Ureter (tissue), 1 donor: ENCODE data around the gene RARB. TPM values are rescaled to one million over a fixed set of nuclear protein-coding genes. Genes with fewer than 3 reads are reported as not detected.

Experiments
- DNase-seq: peaks from one replicate; pipeline ENCODE4 v3.0.0-alpha.2; 2020; ENCODE audit warnings: low spot score
- total RNA-seq: library from RNA; stranded (reverse); gene quantifications from one replicate; pipeline ENCODE4 v1.2.4, GENCODE V29; 2023
- donor health status: DM: yes; HTN: yes; CAD: no.

Gene RARB
- total RNA-seq, 1 donor from 2014 or later, result 14.0 TPM

DNA sequence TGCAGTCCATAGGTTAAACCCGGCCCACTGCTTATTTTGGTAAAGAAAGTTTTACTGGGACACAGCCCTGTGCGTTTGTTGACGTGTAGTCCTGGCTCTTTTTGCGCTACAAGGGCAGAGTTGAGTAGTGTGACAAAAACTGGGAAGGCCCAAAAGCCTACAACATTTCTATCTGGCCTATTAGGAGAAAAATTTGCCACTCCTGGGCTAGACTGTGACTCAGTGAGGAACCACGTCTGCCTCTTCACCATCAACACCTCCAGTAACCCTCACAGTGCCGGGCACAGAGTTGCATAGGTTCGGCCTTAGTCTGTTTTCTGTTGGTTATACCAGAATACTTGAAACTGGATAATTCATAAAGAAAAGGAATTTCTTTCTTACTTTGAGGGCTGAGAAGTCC lies 126.3 kb downstream of the RARB start:
- no peak for DNase-seq

DNA sequence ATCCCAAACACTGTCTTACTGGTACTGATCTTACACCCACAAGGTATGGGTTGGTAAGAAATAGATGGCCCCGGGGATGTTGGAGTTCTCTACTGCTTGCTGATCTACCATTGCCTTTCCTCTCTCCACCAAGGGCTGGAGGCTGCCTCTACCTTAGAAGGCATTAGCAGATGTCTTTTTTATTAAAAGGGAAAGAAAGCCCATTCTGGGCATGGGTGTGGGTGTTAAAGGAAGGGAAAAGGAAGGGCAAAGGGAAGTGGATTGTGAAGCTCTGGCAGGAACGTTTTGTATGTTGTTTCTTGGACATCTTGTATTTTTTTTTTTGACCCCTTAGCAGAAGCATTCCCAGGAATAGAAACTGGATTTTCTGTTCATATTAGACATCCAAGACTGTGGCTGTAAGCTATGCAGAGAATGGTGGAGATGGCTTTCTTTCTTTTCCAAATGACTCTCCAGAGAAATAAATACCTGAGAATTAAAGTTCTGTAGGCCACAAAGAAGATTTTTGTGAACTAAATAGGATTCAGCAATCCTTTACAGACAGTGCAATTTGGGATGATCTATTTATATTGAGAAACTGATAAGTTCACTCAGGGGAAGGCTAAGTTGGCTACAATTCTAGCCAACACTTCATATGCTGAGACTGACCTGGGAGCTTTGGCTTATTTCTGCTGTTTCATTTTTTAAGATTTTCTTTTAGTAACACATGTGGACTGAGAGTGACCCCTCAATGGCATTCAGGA lies 127.8 kb downstream of the RARB start:
- no peak for DNase-seq

DNA sequence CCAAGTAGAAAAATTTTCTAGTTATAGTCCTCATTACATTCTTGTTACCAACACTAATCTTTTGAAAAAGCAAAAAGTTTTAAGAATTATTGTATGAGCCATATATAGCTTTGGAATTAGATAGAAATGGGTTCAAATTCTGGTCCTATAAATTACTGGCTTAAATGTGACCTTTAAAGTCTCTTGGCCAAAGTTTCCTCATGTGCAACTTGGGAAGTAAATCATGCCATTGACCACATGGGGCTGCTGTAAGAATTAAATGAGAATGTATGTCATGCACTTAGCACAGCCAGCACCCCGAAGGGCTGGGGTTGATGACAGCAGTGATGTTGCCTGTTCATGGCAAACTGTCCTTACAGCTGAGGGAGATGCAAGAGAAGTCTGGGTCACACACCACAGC lies 128.4 kb downstream of the RARB start:
- no peak for DNase-seq

DNA sequence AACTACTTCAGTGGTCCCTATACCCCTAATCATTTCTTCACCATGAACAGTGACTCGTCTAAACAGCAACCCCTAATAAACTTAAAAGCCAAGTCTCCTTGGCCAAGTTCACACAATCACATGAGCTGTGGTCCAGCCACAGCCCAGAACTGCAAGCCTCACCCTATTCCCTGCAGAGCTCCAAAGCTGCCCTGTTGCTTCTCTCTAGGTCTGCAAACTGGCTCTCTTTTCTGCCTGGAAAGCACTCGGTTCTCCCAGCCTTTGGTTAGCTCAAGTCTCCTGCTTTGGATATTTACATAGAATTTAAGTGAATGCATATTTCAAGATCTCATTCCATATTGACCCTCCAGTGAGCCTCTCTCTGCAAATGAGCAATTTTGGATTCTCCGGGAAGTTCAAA lies 129.6 kb downstream of the RARB start:
- no peak for DNase-seq

DNA sequence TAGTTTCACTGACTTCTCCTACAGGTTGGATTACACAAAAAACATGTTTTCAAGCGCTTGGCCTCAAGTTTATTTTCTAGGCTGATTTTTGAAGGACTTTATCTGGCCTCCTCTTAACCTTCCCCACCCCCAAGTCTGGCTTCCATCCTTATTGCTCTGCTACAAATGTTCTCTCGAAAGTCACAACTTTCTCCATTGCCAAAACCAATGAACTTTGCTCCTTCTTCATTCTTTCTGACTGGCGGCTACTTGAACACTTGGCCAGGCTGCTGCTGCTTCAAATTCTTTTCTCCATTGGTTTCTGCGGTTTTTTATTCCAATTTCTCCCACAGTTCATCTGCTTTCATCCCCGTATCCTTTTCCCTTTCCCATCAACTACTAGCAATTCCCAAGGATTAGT lies 130.1 kb downstream of the RARB start:
- DNase-seq, result no peak

DNA sequence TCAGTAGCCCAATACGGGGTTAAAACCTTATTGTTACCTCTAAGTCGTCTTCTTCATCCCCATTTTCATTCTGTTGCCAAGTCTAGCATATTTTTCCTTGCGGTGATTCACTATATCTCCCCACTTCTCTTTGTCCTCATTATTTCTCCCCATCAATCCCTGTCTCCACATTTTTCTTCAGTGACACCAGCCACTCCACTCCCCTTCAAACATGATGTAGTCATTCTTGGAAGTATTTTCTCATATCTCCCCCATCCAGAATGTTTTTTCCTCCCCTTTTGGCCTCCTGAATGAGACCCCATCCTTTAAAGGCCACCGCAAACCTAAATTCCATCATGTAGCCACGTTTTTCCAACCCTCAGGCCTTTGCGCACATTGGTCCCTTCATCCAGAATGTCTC lies 130.7 kb downstream of the RARB start:
- no peak for DNase-seq

DNA sequence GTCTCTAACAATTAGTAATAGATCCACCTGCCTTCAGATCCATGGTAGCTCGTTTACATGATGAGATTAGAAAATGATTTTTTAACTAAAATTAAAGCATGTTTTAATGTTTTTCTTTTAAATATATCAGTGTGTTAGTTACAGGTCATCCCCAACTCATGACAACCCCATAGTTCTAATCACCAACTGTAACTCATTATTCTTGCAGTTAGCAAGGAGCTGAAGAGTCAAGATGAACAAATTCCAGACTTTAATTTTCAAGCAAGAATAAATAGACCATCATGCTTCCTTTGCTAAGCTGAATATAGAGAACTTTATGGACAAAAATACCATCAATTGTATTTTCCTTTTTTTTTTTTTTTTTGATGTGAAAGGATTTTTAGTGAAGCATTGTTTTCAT lies 135.5 kb downstream of the RARB start:
- DNase-seq, result no peak

DNA sequence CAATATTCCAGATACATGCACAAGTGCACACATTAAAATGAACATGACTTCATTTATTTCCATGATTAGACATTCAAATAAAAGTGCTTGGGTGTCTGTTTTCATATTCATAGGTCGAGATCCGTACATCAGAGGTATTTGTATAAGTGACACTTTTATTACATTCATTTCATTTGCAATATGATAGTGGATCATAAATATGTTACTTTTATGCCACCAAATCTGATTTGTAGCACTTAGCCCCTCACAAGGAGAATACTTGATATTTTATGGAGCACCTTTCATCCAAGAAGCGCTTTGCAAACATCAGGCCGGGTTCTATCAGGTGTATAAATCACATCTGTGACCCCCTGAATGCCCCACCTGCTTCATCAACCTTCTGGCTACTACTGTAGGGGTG lies 136.0 kb downstream of the RARB start:
- no peak for DNase-seq

DNA sequence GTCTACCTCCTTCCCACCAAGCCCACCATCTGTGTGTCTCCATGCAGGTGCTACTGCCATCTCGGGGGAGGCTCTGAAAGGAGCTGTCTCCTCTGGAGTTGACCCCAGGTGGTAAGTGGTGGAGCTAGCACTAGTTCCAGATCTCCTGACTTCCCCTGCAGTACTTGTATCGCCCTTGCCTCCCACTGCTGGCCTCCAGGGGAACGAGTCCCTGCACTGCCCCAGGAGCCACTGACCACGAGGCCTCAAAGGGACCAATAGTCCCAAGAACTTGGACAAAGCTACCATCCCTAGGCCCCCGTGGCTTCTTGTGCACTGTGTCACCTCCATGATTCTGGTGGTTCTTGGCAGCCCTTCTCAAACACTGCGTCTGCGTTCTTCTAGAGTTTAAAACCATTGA lies 137.7 kb downstream of the RARB start:
- DNase-seq, result no peak

DNA sequence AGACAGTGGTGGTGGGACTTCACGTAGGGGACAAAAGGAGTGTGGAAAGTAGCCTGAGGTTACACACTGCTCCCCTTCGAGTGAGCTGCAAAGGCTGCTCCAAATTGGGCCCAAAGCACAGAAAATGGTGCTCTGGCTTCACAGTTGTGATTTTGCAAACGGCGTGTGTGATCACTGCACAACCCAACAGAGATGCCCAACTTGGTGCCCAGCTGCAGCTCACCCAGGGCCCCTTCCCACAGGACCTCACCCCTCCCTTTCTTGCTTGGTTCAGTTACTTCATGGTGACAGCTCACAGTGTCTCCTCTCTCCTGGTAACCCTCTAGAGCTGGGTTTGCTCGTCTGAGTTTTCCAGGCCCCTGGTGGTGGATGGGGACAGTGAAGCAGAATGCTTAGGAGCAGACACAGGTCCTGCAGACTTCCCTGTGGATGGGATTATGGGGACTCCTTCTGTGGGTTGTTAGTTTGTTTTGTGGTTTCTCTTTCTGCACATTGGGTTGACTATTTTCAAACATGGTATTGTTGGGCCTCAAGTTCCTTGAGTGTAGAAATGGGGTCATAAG lies 138.4 kb downstream of the RARB start:
- DNase-seq, result no peak

DNA sequence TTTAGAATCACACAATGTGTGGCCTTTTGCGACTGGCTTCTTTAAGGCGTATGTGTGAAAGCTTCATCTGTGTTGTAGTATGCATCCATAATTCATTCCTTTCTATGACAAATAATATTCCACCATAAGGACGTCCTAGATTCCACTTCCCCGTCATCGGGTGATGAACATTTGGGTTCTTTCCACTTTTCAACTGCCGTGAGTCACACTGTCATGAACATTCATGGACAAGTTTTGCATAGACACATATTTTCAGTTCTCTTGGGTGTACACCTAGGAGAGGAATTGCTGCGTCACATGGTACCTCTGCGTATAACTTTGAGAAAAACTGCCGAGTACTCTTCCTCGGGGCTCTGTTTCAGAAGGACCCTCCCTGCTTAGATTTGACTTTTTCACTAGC lies 139.3 kb downstream of the RARB start:
- DNase-seq, result no peak

DNA sequence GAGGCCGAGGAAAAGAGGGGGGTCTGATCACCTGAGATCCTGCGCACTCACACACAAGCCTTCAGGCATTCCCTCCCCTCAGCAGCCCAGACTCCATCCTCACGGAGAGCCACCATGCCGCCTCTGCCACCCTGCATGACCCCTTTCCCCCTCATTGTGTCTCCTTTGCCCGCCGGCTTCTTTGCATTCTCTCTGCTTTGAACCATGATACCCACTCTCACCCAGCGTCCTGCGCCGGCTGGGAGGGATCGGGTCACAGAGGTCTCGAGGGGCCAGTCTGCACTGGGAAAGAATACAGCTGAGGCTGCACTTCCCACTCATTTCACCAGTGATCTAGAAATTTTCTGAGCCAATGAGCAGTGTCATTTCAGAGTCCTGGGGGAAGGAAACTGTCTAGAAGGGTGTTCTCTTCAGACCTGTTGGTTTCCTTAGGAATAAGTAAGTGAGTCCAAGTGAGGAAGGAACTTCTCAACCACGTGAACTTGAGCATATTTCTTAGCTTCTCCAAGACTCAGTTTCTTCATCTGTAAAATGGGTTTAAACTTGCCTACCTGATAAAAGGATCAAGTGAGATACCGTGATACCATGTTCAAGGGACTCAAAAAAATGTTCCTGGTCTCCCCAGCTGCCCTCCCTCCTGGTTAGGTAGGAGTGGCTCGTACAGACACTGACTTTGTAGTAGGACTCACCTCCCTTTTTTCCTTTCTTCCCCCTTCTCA lies 139.9 kb downstream of the RARB start:
- DNase-seq, result no peak

DNA sequence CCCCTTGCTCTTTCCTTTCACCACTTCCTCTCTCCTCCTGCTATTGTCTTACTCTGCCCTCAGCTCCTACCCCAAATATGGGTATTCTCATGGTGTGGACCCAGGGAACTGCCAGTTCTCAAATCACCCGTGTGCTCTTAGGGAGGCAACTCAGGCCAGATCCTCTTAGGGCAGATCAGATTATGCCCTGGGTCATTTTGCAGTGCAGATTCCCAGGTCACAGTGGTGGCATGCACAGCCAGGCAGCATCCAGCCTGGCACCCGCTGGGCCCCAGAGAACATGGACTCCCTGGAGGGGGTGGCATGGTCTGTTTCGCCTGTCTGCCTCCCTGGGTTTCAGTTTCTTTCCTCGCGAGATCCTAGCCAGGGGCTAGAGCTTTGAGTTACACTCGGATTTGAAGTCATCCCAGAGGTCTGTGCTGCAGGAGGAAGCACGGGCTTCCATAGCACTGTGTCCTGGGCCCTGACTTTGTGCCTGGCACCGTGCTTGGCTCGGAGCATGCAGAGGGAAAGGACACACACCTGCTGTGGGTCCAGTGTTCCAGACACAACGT lies 140.5 kb downstream of the RARB start:
- no peak for DNase-seq

DNA sequence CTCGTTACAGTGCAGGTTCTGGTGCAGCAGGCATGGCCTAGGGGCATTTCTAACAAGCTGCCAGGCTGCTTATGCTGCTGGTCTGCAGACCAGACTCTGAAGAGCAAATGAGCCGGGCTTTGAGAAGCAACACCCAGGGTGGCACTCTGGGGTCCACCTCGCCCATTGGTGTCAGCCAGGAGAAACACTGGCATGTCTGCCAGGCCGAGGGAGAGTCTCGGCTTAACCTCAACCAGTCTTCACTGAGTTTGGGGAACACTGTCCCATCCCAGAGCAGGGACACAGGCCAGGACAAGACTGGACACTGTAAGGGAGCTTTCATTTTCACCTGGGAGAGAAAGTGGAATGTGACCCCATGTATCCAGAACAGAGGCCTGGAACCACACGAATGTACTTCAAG lies 143.2 kb downstream of the RARB start:
- no peak for DNase-seq

DNA sequence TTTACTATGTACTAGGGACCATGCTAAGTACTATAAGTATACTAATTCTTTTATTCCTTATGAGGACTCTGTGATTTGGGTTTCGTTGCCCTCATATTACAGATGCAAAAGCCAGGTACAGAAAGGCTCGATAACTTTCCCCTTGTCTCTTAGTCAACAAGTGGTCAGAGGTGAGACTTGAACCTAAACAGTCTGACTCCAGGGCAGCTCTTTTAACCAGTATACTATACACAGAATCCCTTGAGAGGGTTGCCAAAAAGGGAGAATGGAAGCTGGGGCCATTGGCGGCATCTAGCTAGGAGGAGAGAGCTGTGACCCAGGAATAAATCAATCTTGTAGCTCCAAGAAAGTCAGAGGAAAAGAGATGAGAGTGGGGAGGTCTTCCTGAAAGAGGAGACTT lies 144.3 kb downstream of the RARB start:
- DNase-seq, result no peak

DNA sequence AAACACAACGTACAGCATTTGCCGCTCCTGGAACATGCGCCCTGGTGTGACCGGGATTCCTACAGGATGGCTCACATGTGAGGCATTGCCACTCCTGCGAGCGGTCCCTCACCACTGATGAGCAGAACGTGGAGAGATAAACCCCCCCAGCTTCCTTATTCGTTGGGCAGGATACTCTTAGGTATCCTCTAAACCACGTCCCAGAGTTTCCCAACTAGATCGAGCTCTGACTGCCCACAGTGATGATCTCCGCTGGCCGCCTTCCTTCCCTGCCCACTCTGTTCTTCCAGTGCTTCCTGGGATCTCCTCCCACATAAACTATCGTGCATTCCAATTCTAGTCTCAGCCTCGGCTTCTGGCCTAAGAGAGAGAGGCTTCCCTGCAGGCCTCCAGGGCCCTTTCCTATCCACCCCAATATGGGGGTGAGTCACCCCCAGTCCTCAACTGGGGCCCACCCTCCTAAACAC lies 144.9 kb downstream of the RARB start:
- DNase-seq, result no peak

DNA sequence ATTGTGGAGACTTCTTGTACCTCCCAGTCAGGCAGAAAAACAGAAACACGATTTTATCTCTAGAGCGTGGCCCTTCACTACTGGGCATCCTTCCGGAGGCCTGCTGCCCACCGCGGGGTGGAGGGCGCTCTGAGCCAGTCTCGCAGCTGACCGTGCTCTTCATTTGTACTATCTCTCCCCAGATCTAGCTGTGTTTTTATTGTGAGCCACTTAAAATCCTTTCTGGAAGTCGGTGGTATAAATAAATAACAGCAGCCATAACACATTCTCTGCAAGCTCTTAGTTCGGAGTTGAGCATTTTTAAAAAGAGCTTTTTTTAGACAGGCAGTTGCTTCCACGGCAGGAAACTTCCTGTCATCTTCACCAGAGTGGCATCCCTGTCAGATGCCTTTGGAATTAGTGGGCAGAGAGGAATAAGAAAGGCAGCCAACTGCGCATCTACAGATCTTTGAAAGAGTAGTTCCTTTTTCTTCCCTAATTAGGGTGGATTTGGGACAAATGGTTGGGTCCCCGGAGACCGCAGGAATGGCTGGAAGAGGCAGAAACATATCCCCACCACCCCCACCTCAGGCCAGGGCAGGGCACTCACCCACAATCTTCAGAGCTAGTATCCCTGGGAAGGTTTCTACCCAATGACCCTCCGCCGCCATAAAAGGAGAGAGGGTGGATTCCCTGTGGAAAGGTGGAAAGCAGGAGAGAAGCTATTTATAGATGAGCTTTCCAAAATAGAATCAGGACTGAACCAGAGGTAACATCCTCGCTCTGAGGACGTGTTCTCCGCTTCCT lies 145.5 kb downstream of the RARB start:
- DNase-seq, result no peak

DNA sequence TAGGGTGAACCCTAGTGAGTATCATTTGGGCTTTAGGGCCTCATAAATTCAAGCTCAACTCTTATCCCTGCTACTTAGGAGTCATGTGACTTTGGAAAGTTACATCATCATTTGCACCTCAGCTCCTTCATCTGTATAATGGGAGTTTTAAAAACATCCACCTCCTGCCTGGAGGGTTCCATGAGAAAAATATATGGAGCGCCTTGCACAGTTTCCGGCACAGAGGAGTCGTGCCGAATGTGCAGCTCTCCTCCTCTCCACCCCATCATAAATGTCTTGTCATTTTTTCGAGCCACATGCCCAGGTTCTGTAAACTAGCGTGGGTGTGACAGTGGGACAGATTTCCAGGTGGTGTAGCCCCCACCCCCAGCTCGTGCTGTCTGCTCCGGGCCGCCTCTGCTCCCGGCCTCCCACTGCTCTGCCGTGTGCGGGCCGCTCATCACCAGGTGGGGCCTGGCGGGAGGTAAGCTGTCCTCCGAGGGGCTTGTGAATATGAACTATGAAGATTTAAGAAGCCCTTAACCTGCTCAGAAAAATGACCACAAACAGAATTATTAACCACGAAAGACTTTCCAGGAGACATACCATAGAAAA lies 146.2 kb downstream of the RARB start:
- no peak for DNase-seq

DNA sequence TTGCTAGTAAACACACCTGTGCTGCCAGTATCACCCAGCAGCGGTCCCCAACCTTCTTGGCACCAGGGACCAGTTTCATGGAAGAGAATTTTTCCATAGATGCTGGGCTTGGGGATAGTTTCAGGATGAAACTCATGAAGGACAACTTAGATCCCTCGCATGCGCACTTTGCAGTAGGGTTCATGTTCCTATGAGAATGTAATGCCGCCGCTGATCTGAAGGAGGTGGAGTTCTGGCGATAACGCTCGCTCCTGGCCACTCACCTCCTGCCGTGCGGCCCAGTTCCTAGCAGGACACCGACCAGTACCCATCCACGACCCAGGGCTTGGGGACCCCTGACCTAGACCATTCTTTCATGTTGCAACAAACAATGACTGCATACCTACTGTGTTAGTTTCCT lies 146.9 kb downstream of the RARB start:
- peak; percentile 23 for DNase-seq

DNA sequence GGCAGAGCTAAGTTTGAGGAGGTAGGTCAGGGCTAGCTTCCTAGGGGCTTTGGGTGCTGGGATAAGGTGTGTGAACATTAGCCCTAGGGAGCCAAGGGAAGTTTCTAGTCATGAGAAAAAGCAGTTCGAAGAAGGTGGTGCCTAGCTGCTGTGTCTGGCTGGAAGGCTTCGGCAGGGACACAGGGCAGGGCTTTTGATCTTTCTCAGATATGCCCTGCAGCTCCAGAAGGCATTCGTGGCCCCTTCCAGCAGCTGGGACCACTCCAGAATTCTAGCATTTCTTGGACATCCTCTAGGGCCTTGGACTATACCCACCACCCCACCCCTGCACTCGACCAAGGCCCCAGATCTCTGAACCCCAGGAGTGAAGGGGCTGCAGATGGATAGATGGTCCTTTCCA lies 148.1 kb downstream of the RARB start:
- no peak for DNase-seq

DNA sequence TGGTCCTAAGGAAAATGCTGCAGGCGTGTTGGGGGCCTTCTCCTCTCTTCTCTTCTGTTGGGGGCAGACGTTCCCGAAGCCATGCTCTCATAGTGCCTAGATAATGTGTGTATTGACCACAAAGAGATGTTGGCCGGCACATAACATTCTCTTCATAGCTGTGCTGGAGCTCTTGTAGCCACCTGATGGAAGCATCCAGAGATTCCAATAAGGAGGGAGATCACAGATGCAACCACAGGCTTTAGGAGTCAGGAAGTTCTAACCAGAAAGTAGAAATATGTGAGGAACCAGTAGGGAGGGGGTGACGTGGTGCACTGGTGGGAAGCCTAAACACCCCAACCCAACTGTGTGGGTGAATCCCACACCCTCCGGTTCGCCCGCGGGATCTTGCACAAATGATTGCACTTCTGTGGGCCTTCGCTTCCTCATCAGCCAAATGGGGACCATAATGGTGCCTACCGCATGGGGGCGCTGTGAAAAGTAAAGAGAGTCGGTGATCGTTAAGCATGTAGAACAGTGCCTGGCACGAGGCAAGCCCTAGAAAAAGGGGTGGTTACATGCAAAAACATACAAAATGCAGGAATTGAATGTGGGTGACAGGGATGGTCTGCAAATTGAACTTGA lies 148.9 kb downstream of the RARB start:
- DNase-seq, result no peak
